Prostate gland (tissue), 2 donors: Measurements from ENCODE around the gene ELMO1. TPM values are rescaled to one million over a fixed set of nuclear protein-coding genes. Genes with fewer than 3 reads are reported as not detected.

Experiments used
- DNase-seq: peaks from one replicate; pipeline ENCODE4 v3.0.0-alpha.2; 2019; ENCODE audit warnings: low spot score
- H3K27ac ChIP-seq, 2 donors: fragments of 200-600 bp; sonication (generic); 2 replicates each; pipeline ENCODE4 v1.5.1; 2017 to 2019
- H3K27me3 ChIP-seq: fragments of 200-600 bp; sonication (generic); replicated peaks from 2 replicates; pipeline ENCODE4 v1.5.1; 2019; ENCODE audit not compliant: insufficient read depth
- H3K36me3 ChIP-seq, 2 donors: fragments of 200-600 bp; sonication (generic); 1 replicate in 1 of 2; 2 replicates in 1 of 2; pipeline versions ENCODE4 v1.5.1 to v1.8.1; 2017 to 2019
- H3K4me1 ChIP-seq: fragments of 200-600 bp; sonication (generic); replicated peaks from 2 replicates; pipeline ENCODE4 v1.5.1; 2019
- H3K4me3 ChIP-seq, 2 donors: fragments of 200-600 bp; sonication (generic); 2 replicates each; pipeline ENCODE4 v1.5.1; 2017 to 2019
- H3K9me3 ChIP-seq: fragments of 200-600 bp; sonication (generic); 2 replicates; pipeline ENCODE4 v1.5.1; 2017
- POLR2A ChIP-seq: fragments of 450-650 bp; IDR thresholded peaks from one replicate; pipeline ENCODE4 v1.6.1; 2016; ENCODE audit warnings: antibody characterized with exemption, mild to moderate bottlenecking
- POLR2AphosphoS5 ChIP-seq: sonication (generic); formaldehyde crosslinking; IDR thresholded peaks from one replicate; pipeline ENCODE4 v1.6.1; 2017; ENCODE audit warnings: antibody characterized with exemption
- WGBS: methylation state at CpG from one replicate; pipeline ENCODE4 v1.1.5; 2018; 5-methylcytosine and 5-hydroxymethylcytosine counted together
- intact Hi-C: fragments of 100-400 bp; cut with DNase I; formaldehyde crosslinking; loops from one replicate; pipeline ENCODE4 v1.14.2; 2022
- total RNA-seq, 2 donors: library from RNA; depleted of rRNA; stranded (reverse); fragments of >200 nt; gene quantifications; one replicate each; pipeline ENCODE4 v1.1.0, GENCODE V29; 2016
- TF ChIP-seq, protein P1 (sequence below), 4 experiments: fragments of 200-600 bp in 2 of 4; fragments of 450-650 bp in 2 of 4; sonication (generic) in 2 of 4; IDR thresholded peaks; 1 replicate in 3 of 4; 2 replicates in 1 of 4; pipeline ENCODE4 v1.5.1; 2016 to 2019; ENCODE audit warnings: antibody characterized with exemption in 4 of 4, mild to moderate bottlenecking in 2 of 4, moderate library complexity in 2 of 4

The ELMO1 gene
- total RNA-seq, 2 donors from 2014 or later, result 6.7 to 19.3 TPM

DNA sequence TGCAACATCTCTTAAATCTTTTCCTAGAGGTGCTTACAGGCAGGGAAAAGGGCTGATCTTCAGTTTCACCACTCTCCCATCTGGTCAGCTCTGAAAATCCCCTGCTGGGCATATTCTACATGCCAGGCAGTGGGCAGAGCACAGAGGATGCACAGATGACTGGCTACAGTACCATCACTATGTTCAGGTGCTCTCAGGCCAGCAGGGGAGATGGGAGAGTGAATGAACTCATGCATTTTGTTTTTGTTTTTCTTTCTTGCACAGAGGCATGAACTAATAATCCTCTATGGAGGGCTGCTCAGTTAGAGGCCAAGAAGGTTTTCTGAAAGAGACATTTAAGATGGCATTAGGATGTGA is 19.3 kb downstream of the ELMO1 start:
- intact Hi-C loops, result no loop called here
- H3K4me3 ChIP-seq, result no peak overlapping the region

GRCh38 chr7:37428681-37429434 is 19.8 kb downstream of the ELMO1 start:
- Histone ChIP-seq H3K4me3 (no peak overlapping the region), H3K27me3 (no peaks in the 10 kb centered on the region), H3K36me3 (no peaks in the 10 kb centered on the region), H3K9me3 (no peaks in the 10 kb centered on the region), H3K27ac (no peak overlapping the region), H3K4me1 (no peaks in the 10 kb centered on the region)
- intact Hi-C loops, result no loop called here
- DNase-seq, result no peak
- TF ChIP-seq, protein P1, sequence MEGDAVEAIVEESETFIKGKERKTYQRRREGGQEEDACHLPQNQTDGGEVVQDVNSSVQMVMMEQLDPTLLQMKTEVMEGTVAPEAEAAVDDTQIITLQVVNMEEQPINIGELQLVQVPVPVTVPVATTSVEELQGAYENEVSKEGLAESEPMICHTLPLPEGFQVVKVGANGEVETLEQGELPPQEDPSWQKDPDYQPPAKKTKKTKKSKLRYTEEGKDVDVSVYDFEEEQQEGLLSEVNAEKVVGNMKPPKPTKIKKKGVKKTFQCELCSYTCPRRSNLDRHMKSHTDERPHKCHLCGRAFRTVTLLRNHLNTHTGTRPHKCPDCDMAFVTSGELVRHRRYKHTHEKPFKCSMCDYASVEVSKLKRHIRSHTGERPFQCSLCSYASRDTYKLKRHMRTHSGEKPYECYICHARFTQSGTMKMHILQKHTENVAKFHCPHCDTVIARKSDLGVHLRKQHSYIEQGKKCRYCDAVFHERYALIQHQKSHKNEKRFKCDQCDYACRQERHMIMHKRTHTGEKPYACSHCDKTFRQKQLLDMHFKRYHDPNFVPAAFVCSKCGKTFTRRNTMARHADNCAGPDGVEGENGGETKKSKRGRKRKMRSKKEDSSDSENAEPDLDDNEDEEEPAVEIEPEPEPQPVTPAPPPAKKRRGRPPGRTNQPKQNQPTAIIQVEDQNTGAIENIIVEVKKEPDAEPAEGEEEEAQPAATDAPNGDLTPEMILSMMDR (IDR thresholded peaks at IDR 0.05), result no peak
- no peak for TF ChIP-seq POLR2A
- 86% methylated on average over 6 of the region's 6 CpGs for WGBS

More for the DNA sequence above, 19.3 kb downstream of the ELMO1 start:
- no peak for DNase-seq
- Histone ChIP-seq H3K9me3 (no peaks in the 10 kb centered on the region), H3K27me3 (no peaks in the 10 kb centered on the region), H3K36me3 (no peaks in the 10 kb centered on the region), H3K27ac (no peak overlapping the region), H3K4me1 (no peaks in the 10 kb centered on the region)
- TF ChIP-seq, protein P1 (IDR thresholded peaks at IDR 0.05), result no peak
- no peak for TF ChIP-seq POLR2AphosphoS5
- no peak for TF ChIP-seq POLR2A

DNA sequence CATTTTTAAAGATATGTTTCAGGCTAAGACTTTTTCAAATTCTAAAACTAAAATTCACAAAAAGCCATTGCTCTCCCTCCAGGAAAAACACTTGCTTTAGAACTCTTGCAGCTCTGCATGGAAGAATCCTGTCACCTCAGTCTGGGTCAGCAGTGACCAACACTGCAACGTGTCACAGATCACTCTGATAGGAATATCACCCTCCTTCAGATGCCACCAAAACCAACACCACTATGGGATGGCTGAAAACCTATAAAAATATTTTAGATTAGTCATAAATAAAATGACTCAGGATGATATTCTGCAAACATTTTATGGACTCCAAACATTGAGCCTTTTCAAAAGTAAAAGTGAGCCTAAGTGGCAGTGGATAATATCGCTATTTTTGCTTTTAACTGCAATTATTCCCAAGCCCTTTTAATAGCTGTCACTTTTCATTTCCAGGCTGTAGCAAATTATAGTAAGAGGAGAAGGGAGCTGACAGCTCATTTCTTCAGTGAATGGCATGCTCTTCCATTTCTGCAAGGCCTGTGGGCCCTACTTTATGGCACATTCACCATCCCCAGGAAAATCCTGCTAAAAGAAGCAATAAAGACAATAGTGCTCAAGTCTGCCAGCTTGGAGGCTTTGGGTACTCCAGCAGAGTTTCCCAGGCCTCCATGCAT is 21.3 kb downstream of the ELMO1 start:
- Histone ChIP-seq H3K36me3 (no peaks in the 10 kb centered on the region), H3K4me1 (no peaks in the 10 kb centered on the region), H3K27me3 (no peaks in the 10 kb centered on the region), H3K9me3 (no peaks in the 10 kb centered on the region), H3K27ac (no peak overlapping the region), H3K4me3 (no peak overlapping the region)
- 70% methylated on average over 2 of the region's 2 CpGs for WGBS
- no peak for DNase-seq
- intact Hi-C loops, result no loop called here
- TF ChIP-seq, protein P1 (IDR thresholded peaks at IDR 0.05), result no peak
- TF ChIP-seq POLR2AphosphoS5, result no peak
- no peak for TF ChIP-seq POLR2A

DNA sequence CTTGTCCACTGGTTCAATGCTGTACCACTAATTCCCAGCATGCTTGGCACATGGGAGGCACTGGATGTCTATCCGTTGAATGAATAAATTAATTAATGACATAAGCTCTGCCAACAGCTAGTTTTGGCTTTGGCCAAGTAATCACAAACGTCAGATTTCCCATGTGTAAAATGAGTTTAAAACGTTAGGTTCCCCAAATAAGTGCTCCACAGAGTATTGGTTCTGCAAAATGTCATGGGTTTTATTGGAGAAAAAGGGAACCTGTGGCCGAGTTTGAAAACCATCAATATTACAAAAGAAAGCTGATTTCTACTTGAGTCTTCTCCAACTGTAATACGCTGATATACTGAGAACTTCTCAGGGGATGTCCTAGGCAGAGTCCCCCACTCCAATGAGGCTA is 23.2 kb downstream of the ELMO1 start:
- DNase-seq, result no peak
- Histone ChIP-seq H3K4me3 (no peak overlapping the region), H3K9me3 (no peaks in the 10 kb centered on the region), H3K27me3 (no peaks in the 10 kb centered on the region), H3K27ac (no peak overlapping the region), H3K4me1 (no peaks in the 10 kb centered on the region), H3K36me3 (no peaks in the 10 kb centered on the region)
- 63% methylated on average over 5 of the region's 5 CpGs for WGBS
- intact Hi-C loops, result no loop called here
- no peak for TF ChIP-seq POLR2AphosphoS5
- TF ChIP-seq, protein P1 (IDR thresholded peaks at IDR 0.05), result no peak
- no peak for TF ChIP-seq POLR2A

DNA sequence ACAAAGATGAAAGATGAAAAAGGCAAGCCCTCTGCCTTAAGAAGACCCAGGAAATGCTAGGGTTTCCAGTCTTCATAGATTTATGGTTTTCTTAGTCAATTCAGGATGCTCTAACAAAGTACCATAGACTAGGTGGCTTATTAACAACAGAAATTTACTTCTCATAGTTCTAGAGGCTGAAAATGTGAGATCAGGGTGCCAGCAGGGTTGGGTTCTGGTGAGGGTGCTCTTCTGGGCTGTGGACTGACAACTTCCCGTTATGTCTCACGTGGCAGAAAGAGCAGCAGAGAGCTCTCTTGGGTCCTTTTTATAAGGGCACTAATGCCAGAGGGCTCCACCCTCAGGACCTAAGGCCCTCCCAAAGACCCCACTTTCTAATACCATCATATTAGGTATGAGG is 23.7 kb downstream of the ELMO1 start:
- TF ChIP-seq POLR2AphosphoS5 (no peak), POLR2A (no peak)
- TF ChIP-seq, protein P1 (IDR thresholded peaks at IDR 0.05), result no peak

More for the DNA sequence above, 23.7 kb downstream of the ELMO1 start:
- Histone ChIP-seq H3K4me3 (no peak overlapping the region), H3K4me1 (no peaks in the 10 kb centered on the region), H3K27ac (no peak overlapping the region), H3K27me3 (no peaks in the 10 kb centered on the region), H3K36me3 (no peaks in the 10 kb centered on the region), H3K9me3 (no peaks in the 10 kb centered on the region)
- DNase-seq, result no peak
- intact Hi-C loops, result no loop called here
- WGBS, result 97% methylated on average over 2 of the region's 2 CpGs
